Gastroesophageal sphincter (tissue), 3 donors: ENCODE results near the gene TGFB3.

Experiments
- EP300 ChIP-seq: sonication (generic); formaldehyde crosslinking; IDR thresholded peaks from one replicate; pipeline ENCODE4 v1.6.1; 2017; ENCODE audit warnings: antibody characterized with exemption, mild to moderate bottlenecking
- POLR2A ChIP-seq, 2 donors: fragments of 450-650 bp; IDR thresholded peaks; one replicate each; pipeline ENCODE4 v1.6.1; 2017; ENCODE audit warnings: antibody characterized with exemption in 2 of 2, mild to moderate bottlenecking in 2 of 2, moderate library complexity in 1 of 2
- POLR2AphosphoS5 ChIP-seq: sonication (generic); formaldehyde crosslinking; IDR thresholded peaks from one replicate; pipeline ENCODE4 v1.6.1; 2017; ENCODE audit warnings: antibody characterized with exemption
- TF ChIP-seq, protein P1 (sequence below), 4 experiments: fragments of 200-600 bp in 2 of 4; fragments of 450-650 bp in 2 of 4; sonication (generic) in 1 of 4; IDR thresholded peaks; one replicate each; pipeline ENCODE4 v1.5.1; 2017 to 2019; ENCODE audit warnings: antibody characterized with exemption in 4 of 4, mild to moderate bottlenecking in 2 of 4, moderate library complexity in 2 of 4

DNA sequence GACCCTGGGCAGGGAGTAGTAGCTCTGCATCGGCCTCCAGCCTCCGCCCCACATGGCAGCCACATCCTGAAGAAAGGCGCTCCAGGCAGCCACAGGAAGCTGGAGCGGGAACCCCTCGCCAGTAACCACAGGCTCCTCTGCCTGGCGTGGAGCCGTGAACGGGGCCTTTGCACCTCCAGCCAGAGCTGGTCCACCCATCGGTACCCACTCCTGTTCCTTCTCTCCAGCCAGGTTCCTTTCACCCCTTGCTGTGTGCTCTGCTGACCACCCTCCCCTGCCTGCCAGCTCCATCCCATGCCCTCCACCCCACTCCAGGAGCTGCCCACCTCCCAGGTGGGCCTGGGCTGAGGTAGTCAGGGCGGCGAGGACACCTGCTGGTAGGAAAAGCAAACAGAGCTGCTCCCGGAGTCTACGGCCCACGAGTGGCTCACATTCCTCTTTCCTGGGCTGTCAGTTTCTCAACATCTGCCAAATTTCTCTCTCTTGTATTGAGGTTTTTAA lies 2.7 kb downstream of the TGFB3 start:
- TF ChIP-seq, protein P1, sequence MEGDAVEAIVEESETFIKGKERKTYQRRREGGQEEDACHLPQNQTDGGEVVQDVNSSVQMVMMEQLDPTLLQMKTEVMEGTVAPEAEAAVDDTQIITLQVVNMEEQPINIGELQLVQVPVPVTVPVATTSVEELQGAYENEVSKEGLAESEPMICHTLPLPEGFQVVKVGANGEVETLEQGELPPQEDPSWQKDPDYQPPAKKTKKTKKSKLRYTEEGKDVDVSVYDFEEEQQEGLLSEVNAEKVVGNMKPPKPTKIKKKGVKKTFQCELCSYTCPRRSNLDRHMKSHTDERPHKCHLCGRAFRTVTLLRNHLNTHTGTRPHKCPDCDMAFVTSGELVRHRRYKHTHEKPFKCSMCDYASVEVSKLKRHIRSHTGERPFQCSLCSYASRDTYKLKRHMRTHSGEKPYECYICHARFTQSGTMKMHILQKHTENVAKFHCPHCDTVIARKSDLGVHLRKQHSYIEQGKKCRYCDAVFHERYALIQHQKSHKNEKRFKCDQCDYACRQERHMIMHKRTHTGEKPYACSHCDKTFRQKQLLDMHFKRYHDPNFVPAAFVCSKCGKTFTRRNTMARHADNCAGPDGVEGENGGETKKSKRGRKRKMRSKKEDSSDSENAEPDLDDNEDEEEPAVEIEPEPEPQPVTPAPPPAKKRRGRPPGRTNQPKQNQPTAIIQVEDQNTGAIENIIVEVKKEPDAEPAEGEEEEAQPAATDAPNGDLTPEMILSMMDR (IDR thresholded peaks at IDR 0.05), result peak in 3 of 4 experiments; percentile 61 to 73 (median 68)
- no peak for TF ChIP-seq POLR2A (IDR thresholded peaks at IDR 0.05)
- TF ChIP-seq POLR2AphosphoS5, result no peak
- no peak for TF ChIP-seq EP300
